ENCODE measurements around the gene INSL3. TPM values are rescaled to one million over a fixed set of nuclear protein-coding genes. Genes with fewer than 3 reads are reported as not detected.

Gene INSL3
- total RNA-seq, 6 experiments from 2014 or later, result not detected

GRCh38 chr19:17842663-17843291, 21.5 kb upstream of the INSL3 start:
- intact Hi-C loops (cut with DNase I), result no loop called here
- Histone ChIP-seq H3K4me1 (no peaks in the 10 kb centered on the region), H3K4me3 (no peak overlapping the region), H3K27ac (no peak overlapping the region), H3K9me3 (no peaks in the 10 kb centered on the region), H3K36me3 (no peaks in the 10 kb centered on the region), H3K27me3 (no peaks in the 10 kb centered on the region)
- no peak for TF ChIP-seq POLR2A (IDR thresholded peaks at IDR 0.05)
- no peak for TF ChIP-seq CTCF (IDR thresholded peaks at IDR 0.05)
- ATAC-seq (peak in 1 of 4 donors; percentile 4), DNase-seq (no peak)
- WGBS (ENCODE audit: insufficient coverage, low coverage, low lambda C conversion rate, missing lambda C conversion rate), result 80% methylated on average over 1 of the region's 20 CpGs

- TF ChIP-seq CTCF (IDR thresholded peaks at IDR 0.05) (no peak), POLR2A (IDR thresholded peaks at IDR 0.05) (no peak)
- H3K9me3 ChIP-seq, result no peaks in the 10 kb centered on the region
- H3K27me3 ChIP-seq, result no peaks in the 10 kb centered on the region
- DNase-seq (peak in 1 of 3 donors; percentile 76), ATAC-seq (peak; percentile 33 to 79 (median 58))
- H3K4me3 ChIP-seq, result no peak overlapping the region
- intact Hi-C loops (cut with DNase I), result no loop called here
- no peak overlapping the region for H3K27ac ChIP-seq
- no peaks in the 10 kb centered on the region for H3K4me1 ChIP-seq
- 20% methylated on average over 43 of the region's 56 CpGs for WGBS (ENCODE audit: insufficient coverage, low coverage, low lambda C conversion rate, missing lambda C conversion rate)
- no peaks in the 10 kb centered on the region for H3K36me3 ChIP-seq
Observed at GRCh38 chr19:17841810-17842662, 20.7 kb upstream of the INSL3 start.

- Histone ChIP-seq H3K27ac (no peak overlapping the region), H3K36me3 (no peaks in the 10 kb centered on the region)
- TF ChIP-seq CTCF (IDR thresholded peaks at IDR 0.05), result no peak
- TF ChIP-seq POLR2A (IDR thresholded peaks at IDR 0.05), result no peak
Observed at GRCh38 chr19:17841371-17841809, 20.1 kb upstream of the INSL3 start.

GRCh38 chr19:17840019-17840418, 18.7 kb upstream of the INSL3 start:
- no peak overlapping the region for H3K4me3 ChIP-seq
- H3K4me1 ChIP-seq, result no peaks in the 10 kb centered on the region
- 28% methylated on average over 3 of the region's 6 CpGs for WGBS (ENCODE audit: insufficient coverage, low coverage, low lambda C conversion rate, missing lambda C conversion rate)
- H3K9me3 ChIP-seq, result no peaks in the 10 kb centered on the region
- H3K27ac ChIP-seq, result no peak overlapping the region
- ATAC-seq (no peak), DNase-seq (no peak)
- no peak for TF ChIP-seq CTCF (IDR thresholded peaks at IDR 0.05)
- TF ChIP-seq POLR2A (IDR thresholded peaks at IDR 0.05), result no peak
- H3K36me3 ChIP-seq, result no peaks in the 10 kb centered on the region
- intact Hi-C loops (cut with DNase I), result no loop called here
- H3K27me3 ChIP-seq, result no peaks in the 10 kb centered on the region

More at GRCh38 chr19:17841371-17841809, 20.1 kb upstream of the INSL3 start:
- ATAC-seq (peak in 1 of 4 donors; percentile 12), DNase-seq (no peak)
- intact Hi-C loops (cut with DNase I), result no loop called here
- no peak overlapping the region for H3K4me3 ChIP-seq
- no peaks in the 10 kb centered on the region for H3K27me3 ChIP-seq
- 17% methylated on average over 1 of the region's 30 CpGs for WGBS (ENCODE audit: insufficient coverage, low coverage, low lambda C conversion rate, missing lambda C conversion rate)
- no peaks in the 10 kb centered on the region for H3K9me3 ChIP-seq
- H3K4me1 ChIP-seq, result no peaks in the 10 kb centered on the region
